HepG2 (cell line): ENCODE data around the gene PRR30. TPM values are rescaled to one million over a fixed set of nuclear protein-coding genes. Genes with fewer than 3 reads are reported as not detected.

Experiments
- GMEB1 ChIP-seq: sonication (generic); formaldehyde crosslinking; IDR thresholded peaks from 2 replicates; pipeline ENCODE4 v1.5.1; 2020; ENCODE audit warnings: missing genetic modification reagents, mild to moderate bottlenecking, borderline replicate concordance
- HBP1 ChIP-seq: IDR thresholded peaks from 2 replicates; pipeline ENCODE4 v1.6.1; 2016; ENCODE audit warnings: low read depth, control low read depth
- NFIB ChIP-seq: sonication (generic); formaldehyde crosslinking; IDR thresholded peaks from 2 replicates; pipeline ENCODE4 v1.9.0; 2021; ENCODE audit warnings: missing genetic modification reagents, mild to moderate bottlenecking, borderline replicate concordance
- NFRKB ChIP-seq: fragments of 450-650 bp; IDR thresholded peaks from 2 replicates; pipeline ENCODE4 v1.6.1; 2017
- NR1H2 ChIP-seq: sonication (generic); formaldehyde crosslinking; IDR thresholded peaks from 2 replicates; pipeline ENCODE4 v1.8.1; 2022; ENCODE audit warnings: low read depth, missing genetic modification reagents, borderline replicate concordance
- PRDM15 ChIP-seq: sonication (generic); formaldehyde crosslinking; IDR thresholded peaks from 2 replicates; pipeline ENCODE4 v1.4.0; 2020; ENCODE audit warnings: missing genetic modification reagents
- SMAD9 ChIP-seq: sonication (generic); formaldehyde crosslinking; IDR thresholded peaks from 2 replicates; pipeline ENCODE4 v1.5.1; 2020; ENCODE audit warnings: mild to moderate bottlenecking, missing genetic modification reagents
- TFDP1 ChIP-seq: IDR thresholded peaks from 2 replicates; pipeline ENCODE4 v1.6.1; 2016; ENCODE audit warnings: missing compliant biosample characterization, missing genetic modification reagents, borderline replicate concordance
- ZBTB3 ChIP-seq: sonication (generic); formaldehyde crosslinking; IDR thresholded peaks from 2 replicates; pipeline ENCODE4 v1.4.0; 2020; ENCODE audit warnings: low read depth, mild to moderate bottlenecking, moderate library complexity, missing genetic modification reagents, borderline replicate concordance
- ZBTB34 ChIP-seq: sonication (generic); formaldehyde crosslinking; IDR thresholded peaks from 2 replicates; pipeline ENCODE4 v1.8.0; 2022; ENCODE audit warnings: mild to moderate bottlenecking, missing genetic modification reagents
- ZNF207 ChIP-seq: fragments of 450-650 bp; IDR thresholded peaks from 2 replicates; pipeline ENCODE4 v1.6.1; 2016; ENCODE audit warnings: antibody characterized with exemption, borderline replicate concordance
- ZNF740 ChIP-seq: sonication (generic); formaldehyde crosslinking; IDR thresholded peaks from 2 replicates; pipeline ENCODE4 v1.4.0; 2020; ENCODE audit warnings: missing genetic modification reagents
- ZNF781 ChIP-seq: sonication (generic); formaldehyde crosslinking; IDR thresholded peaks from 2 replicates; pipeline ENCODE4 v1.5.1; 2020; ENCODE audit warnings: borderline replicate concordance, mild to moderate bottlenecking, missing genetic modification reagents; ENCODE audit errors: not compliant biosample characterization
- ZSCAN20 ChIP-seq: sonication (generic); formaldehyde crosslinking; IDR thresholded peaks from 2 replicates; pipeline ENCODE4 v1.4.0; 2020; ENCODE audit warnings: missing genetic modification reagents, mild to moderate bottlenecking, borderline replicate concordance
- polyA plus RNA-seq, 8 experiments: library from polyadenylated mRNA; depleted of rRNA in 3 of 8; stranded (reverse) in 7 of 8; unstranded in 1 of 8; fragments of >200 nt; fragmentation: Illumina TruSeq in 4 of 8; extraction: Trizol in 4 of 8; gene quantifications; 2 replicates each; pipeline versions ENCODE4 v1.2.1 to v1.2.3, GENCODE V29; 2011 to 2016; ENCODE audit warnings: low read depth in 4 of 8, missing spikeins in 1 of 8, mixed read lengths in 1 of 8; ENCODE audit not compliant: insufficient read depth in 1 of 8
- total RNA-seq, 5 experiments: library from RNA; depleted of rRNA; stranded (reverse); fragments of >200 nt; fragmentation: Illumina TruSeq; extraction: Trizol; gene quantifications; 2 replicates each; pipeline ENCODE4 v1.2.3, GENCODE V29; 2016; ENCODE audit warnings: low read depth in 1 of 5

The PRR30 gene
- total and polyA plus RNA-seq, 2 of the 13 experiments (the other 11 are each of a cell fraction or from before 2014, with no cell fraction given) = not detected

- no peak for TF ChIP-seq GMEB1
- no peak for TF ChIP-seq ZSCAN20 (CRISPR knock-in tag)
- no peak for TF ChIP-seq NFIB
- no peak for TF ChIP-seq PRDM15 (CRISPR knock-in tag)
- no peak for TF ChIP-seq HBP1 (CRISPR knock-in tag)
- TF ChIP-seq NFRKB = no peak
- TF ChIP-seq ZBTB34 (CRISPR knock-in tag) = no peak
- 0 out of 2 replicates have a peak, but pooled peaks have one; percentile 45 for TF ChIP-seq NR1H2
- TF ChIP-seq ZNF207 = no peak
- TF ChIP-seq ZNF740 (CRISPR knock-in tag) = no peak
- TF ChIP-seq SMAD9 (CRISPR knock-in tag) = no peak
- no peak for TF ChIP-seq ZNF781 (CRISPR knock-in tag)
- no peak for TF ChIP-seq TFDP1
- TF ChIP-seq ZBTB3 = no peak
Observed at GRCh38 chr2:27149570-27150405, 10.6 kb upstream of the PRR30 start (continued).
